SK-N-SH (cell line): Measurements from ENCODE around the gene NMNAT2. TPM values are rescaled to one million over a fixed set of nuclear protein-coding genes. Genes with fewer than 3 reads are reported as not detected.

Experiments
- CTCF ChIA-PET: fragments of 300-600, 350-600 bp; formaldehyde crosslinking; extraction: SDS; loops from one replicate; lab custom pipeline; 2021; lab: Yijun Ruan, JAX
- POLR2A ChIA-PET: fragments of 350-600 bp; sonication (Branson Sonifier 250); formaldehyde crosslinking; extraction: SDS; loops from one replicate; lab custom pipeline; 2020; ENCODE audit warnings: antibody characterized with exemption, inconsistent platforms; lab: Yijun Ruan, JAX
- DNase-seq: peaks from one replicate; pipeline ENCODE4 v3.0.0; 2012
- H2AFZ ChIP-seq: fragments of 200-600 bp; sonication (generic); 2 replicates; pipeline ENCODE4 v1.8.1; 2016; ENCODE audit warnings: antibody characterized with exemption, mild to moderate bottlenecking, low read depth
- H3F3A ChIP-seq: fragments of 200-600 bp; sonication (generic); replicated peaks from 2 replicates; pipeline ENCODE3; 2016; ENCODE audit warnings: antibody characterized with exemption, mild to moderate bottlenecking; ENCODE audit not compliant: insufficient read depth
- H3K27ac ChIP-seq, 2 experiments: fragments of 200-500 bp in 1 of 2; fragments of 200-600 bp in 1 of 2; sonication (Bioruptor generic) in 1 of 2; sonication (generic), shearing (Covaris generic) in 1 of 2; 2 replicates each; pipeline versions ENCODE4 v1.5.1 to v1.6.1; 2014 to 2016; ENCODE audit warnings: low read depth in 2 of 2, inconsistent platforms in 1 of 2, low read length in 1 of 2, mild to moderate bottlenecking in 1 of 2, mixed read lengths in 1 of 2
- H3K27me3 ChIP-seq: fragments of 200-600 bp; sonication (generic), shearing (Covaris generic); 2 replicates; pipeline ENCODE4 v1.6.1; 2016; ENCODE audit warnings: mixed run types; ENCODE audit not compliant: insufficient read depth
- H3K36me3 ChIP-seq, 2 experiments: fragments of 200-500 bp in 1 of 2; fragments of 200-600 bp in 1 of 2; sonication (Bioruptor generic) in 1 of 2; sonication (generic) in 1 of 2; replicated peaks in 1 of 2; 2 replicates each; pipeline versions ENCODE3 to v1.5.1; 2014 to 2016; ENCODE audit warnings: low read length in 1 of 2, mild to moderate bottlenecking in 1 of 2; ENCODE audit not compliant: insufficient read depth in 2 of 2, control insufficient read depth in 1 of 2
- H3K4me1 ChIP-seq, 2 experiments: fragments of 200-500 bp in 1 of 2; fragments of 200-600 bp in 1 of 2; sonication (Bioruptor generic) in 1 of 2; sonication (generic), shearing (Covaris generic) in 1 of 2; 2 replicates each; pipeline versions ENCODE4 v1.5.1 to v1.6.1; 2014 to 2016; ENCODE audit warnings: low read depth in 1 of 2, low read length in 1 of 2, mixed run types in 1 of 2; ENCODE audit not compliant: insufficient read depth in 2 of 2, control insufficient read depth in 1 of 2
- H3K4me2 ChIP-seq: fragments of 200-600 bp; sonication (generic), shearing (Covaris generic); 2 replicates; pipeline ENCODE4 v1.6.1; 2017; ENCODE audit warnings: mixed run types
- H3K4me3 ChIP-seq, 2 experiments: fragments of 200-500 bp in 1 of 2; fragments of 200-600 bp in 1 of 2; sonication (Bioruptor generic) in 1 of 2; sonication (generic), shearing (Covaris generic) in 1 of 2; 2 replicates each; pipeline versions ENCODE4 v1.5.1 to v1.8.1; 2014 to 2016; ENCODE audit warnings: low read depth in 2 of 2, inconsistent platforms in 1 of 2, low read length in 1 of 2, mild to moderate bottlenecking in 1 of 2, mixed read lengths in 1 of 2, moderate library complexity in 1 of 2
- H3K79me2 ChIP-seq: fragments of 200-600 bp; sonication (generic); 2 replicates; pipeline ENCODE4 v1.8.1; 2017; ENCODE audit warnings: mild to moderate bottlenecking; ENCODE audit not compliant: insufficient read depth
- H3K9ac ChIP-seq: fragments of 200-600 bp; sonication (generic); 2 replicates; pipeline ENCODE4 v1.6.1; 2017; ENCODE audit warnings: mixed run types
- H3K9me2 ChIP-seq: fragments of 200-600 bp; sonication (generic); 2 replicates; pipeline ENCODE4 v1.6.1; 2017; ENCODE audit warnings: mixed run types
- H3K9me3 ChIP-seq: fragments of 200-600 bp; sonication (generic); 2 replicates; pipeline ENCODE4 v1.6.1; 2017; ENCODE audit warnings: mixed run types, mild to moderate bottlenecking, moderate library complexity
- H4K20me1 ChIP-seq: fragments of 200-600 bp; sonication (generic); 2 replicates; pipeline ENCODE4 v1.6.1; 2017; ENCODE audit warnings: mild to moderate bottlenecking, mixed run types; ENCODE audit not compliant: insufficient read depth
- CHD2 ChIP-seq: fragments of 150-350 bp; IDR thresholded peaks from 2 replicates; pipeline ENCODE4 v1.6.1; 2018; ENCODE audit warnings: low read length; ENCODE audit not compliant: partially characterized antibody
- EZH2phosphoT487 ChIP-seq: fragments of 200-600 bp; sonication (generic); IDR thresholded peaks from 2 replicates; pipeline ENCODE4 v1.6.1; 2017; ENCODE audit warnings: low read depth, mixed run types, mild to moderate bottlenecking, antibody characterized with exemption, moderate library complexity, borderline replicate concordance
- FOSL2 ChIP-seq: IDR thresholded peaks from 2 replicates; pipeline ENCODE4 v1.4.0; 2012; ENCODE audit warnings: low read depth, mild to moderate bottlenecking, moderate library complexity, borderline replicate concordance
- FOXJ3 ChIP-seq: sonication (generic); formaldehyde crosslinking; IDR thresholded peaks from 2 replicates; pipeline ENCODE4 v1.5.1; 2020; ENCODE audit warnings: mild to moderate bottlenecking, missing genetic modification reagents
- FOXM1 ChIP-seq: IDR thresholded peaks from 2 replicates; pipeline ENCODE4 v1.4.0; 2012; ENCODE audit warnings: low read depth, mild to moderate bottlenecking
- GABPA ChIP-seq: IDR thresholded peaks from 2 replicates; pipeline ENCODE4 v1.4.0; 2012; ENCODE audit warnings: low read depth, mild to moderate bottlenecking
- GATA2 ChIP-seq: sonication (generic); formaldehyde crosslinking; IDR thresholded peaks from 2 replicates; pipeline ENCODE4 v1.5.0; 2020; ENCODE audit warnings: mild to moderate bottlenecking, missing genetic modification reagents
- MXI1 ChIP-seq: IDR thresholded peaks from 2 replicates; pipeline ENCODE4 v1.6.1; 2012; ENCODE audit warnings: mild to moderate bottlenecking, low read depth, low read length, improper control_type of control experiment
- POLR2AphosphoS5 ChIP-seq: IDR thresholded peaks from 2 replicates; pipeline ENCODE4 v1.6.1; 2012; ENCODE audit warnings: low read depth, low read length
- RAD21 ChIP-seq: IDR thresholded peaks from 2 replicates; pipeline ENCODE4 v1.6.1; 2012; ENCODE audit warnings: mild to moderate bottlenecking, low read length
- SMC3 ChIP-seq: IDR thresholded peaks from 2 replicates; pipeline ENCODE4 v1.6.1; 2012; ENCODE audit warnings: low read depth, low read length, improper control_type of control experiment
- TAF1 ChIP-seq: IDR thresholded peaks from 2 replicates; pipeline ENCODE4 v1.6.1; 2012; ENCODE audit warnings: low read depth, mild to moderate bottlenecking, low read length, moderate library complexity, borderline replicate concordance
- TCF12 ChIP-seq: IDR thresholded peaks from 2 replicates; pipeline ENCODE4 v1.4.0; 2012
- YY1 ChIP-seq: IDR thresholded peaks from 2 replicates; pipeline ENCODE4 v1.4.0; 2012; ENCODE audit warnings: low read depth, mild to moderate bottlenecking
- WGBS: methylation state at CpG from one replicate; pipeline ENCODE4 v1.1.6; 2017; ENCODE audit warnings: low lambda C conversion rate; 5-methylcytosine and 5-hydroxymethylcytosine counted together
- polyA plus RNA-seq, 3 experiments: library from polyadenylated mRNA; depleted of rRNA; stranded (reverse); fragments of >200 nt; gene quantifications; 2 replicates each; pipeline ENCODE4 v1.2.3, GENCODE V29; 2012
- TF ChIP-seq, protein P1 (sequence below): IDR thresholded peaks from 2 replicates; pipeline ENCODE4 v1.6.1; 2012; ENCODE audit warnings: mild to moderate bottlenecking, low read depth, low read length, moderate library complexity
- TF ChIP-seq, protein P2 (sequence below): fragments of 150-350 bp; IDR thresholded peaks from 2 replicates; pipeline ENCODE4 v1.6.1; 2017; ENCODE audit warnings: antibody characterized with exemption, low read length, low read depth, borderline replicate concordance
- TF ChIP-seq, protein P3 (sequence below): fragments of 150-350 bp; IDR thresholded peaks from 2 replicates; pipeline ENCODE4 v1.6.1; 2016; ENCODE audit warnings: mild to moderate bottlenecking, low read depth, low read length
- TF ChIP-seq, protein P4 (sequence below): IDR thresholded peaks from 2 replicates; pipeline ENCODE4 v1.4.0; 2012; ENCODE audit warnings: low read depth
- TF ChIP-seq, protein P5 (sequence below): IDR thresholded peaks from 2 replicates; pipeline ENCODE4 v1.4.0; 2012; ENCODE audit warnings: low read depth, borderline replicate concordance
- TF ChIP-seq, protein P6 (sequence below): fragments of 200-600 bp; sonication (generic); IDR thresholded peaks from 2 replicates; pipeline ENCODE4 v1.6.1; 2017; ENCODE audit warnings: antibody characterized with exemption, mild to moderate bottlenecking, moderate library complexity

Gene NMNAT2
- polyA plus RNA-seq, 1 of the 3 experiments (the other 2 are of a cell fraction), result 0.07 TPM

DNA sequence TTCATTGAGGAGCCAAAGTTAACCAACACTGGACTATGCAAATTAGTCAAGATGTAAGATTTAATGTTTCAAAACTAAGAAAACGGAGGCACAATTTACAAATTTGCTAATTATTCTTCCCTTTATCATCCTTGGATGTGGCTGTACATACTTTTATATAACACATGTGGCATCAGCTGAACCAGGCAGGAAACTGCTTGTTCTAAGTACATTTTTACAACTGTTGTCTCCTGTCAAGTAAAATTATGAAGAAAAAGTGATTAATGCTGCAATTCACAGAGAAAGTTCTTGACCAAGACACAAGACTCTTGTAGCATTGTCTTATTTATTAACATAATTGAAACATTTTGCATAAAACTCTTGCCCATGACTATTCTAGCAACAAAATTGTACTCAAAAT is 170.2 kb downstream of the NMNAT2 start:
- POLR2A ChIA-PET, result no interaction called here
- CTCF ChIA-PET, result interaction anchor here (0.6 to 2.3 kb wide), 4 partner anchors 12 to 274 kb away, joined by 3 to 10 read pairs (median 3); no protein-coding TSS in a partner anchor

More for the DNA sequence above, 170.2 kb downstream of the NMNAT2 start:
- no peaks in the 10 kb centered on the region for H3F3A ChIP-seq
- no peak overlapping the region for H2AFZ ChIP-seq
- WGBS, result 76% methylated on average over 1 of the region's 1 CpG
- H3K4me2 ChIP-seq, result no peak overlapping the region
- no peaks in the 10 kb centered on the region for H3K9me3 ChIP-seq
- H3K4me1 ChIP-seq, result no peaks in the 10 kb centered on the region
- H3K9me2 ChIP-seq, result no peaks in the 10 kb centered on the region
- no peak overlapping the region for H3K27ac ChIP-seq
- no peak overlapping the region for H3K9ac ChIP-seq
- H3K79me2 ChIP-seq, result no peaks in the 10 kb centered on the region
- no peak overlapping the region for H3K4me3 ChIP-seq
- H4K20me1 ChIP-seq, result no peaks in the 10 kb centered on the region
- H3K27me3 ChIP-seq, result 0 out of 2 replicates have a peak, but pooled peaks cover 4% of the 10 kb centered on the region
- no peak for DNase-seq
- H3K36me3 ChIP-seq, result no peaks in the 10 kb centered on the region
- TF ChIP-seq EZH2phosphoT487 (no peak), MXI1 (no peak), RAD21 (no peak), CHD2 (no peak), YY1 (no peak), TCF12 (no peak), SMC3 (no peak), GATA2 (CRISPR knock-in tag) (no peak), FOXM1 (no peak), POLR2AphosphoS5 (no peak), GABPA (no peak), FOSL2 (no peak), FOXJ3 (CRISPR knock-in tag) (no peak), TAF1 (no peak)
- TF ChIP-seq, protein P1, sequence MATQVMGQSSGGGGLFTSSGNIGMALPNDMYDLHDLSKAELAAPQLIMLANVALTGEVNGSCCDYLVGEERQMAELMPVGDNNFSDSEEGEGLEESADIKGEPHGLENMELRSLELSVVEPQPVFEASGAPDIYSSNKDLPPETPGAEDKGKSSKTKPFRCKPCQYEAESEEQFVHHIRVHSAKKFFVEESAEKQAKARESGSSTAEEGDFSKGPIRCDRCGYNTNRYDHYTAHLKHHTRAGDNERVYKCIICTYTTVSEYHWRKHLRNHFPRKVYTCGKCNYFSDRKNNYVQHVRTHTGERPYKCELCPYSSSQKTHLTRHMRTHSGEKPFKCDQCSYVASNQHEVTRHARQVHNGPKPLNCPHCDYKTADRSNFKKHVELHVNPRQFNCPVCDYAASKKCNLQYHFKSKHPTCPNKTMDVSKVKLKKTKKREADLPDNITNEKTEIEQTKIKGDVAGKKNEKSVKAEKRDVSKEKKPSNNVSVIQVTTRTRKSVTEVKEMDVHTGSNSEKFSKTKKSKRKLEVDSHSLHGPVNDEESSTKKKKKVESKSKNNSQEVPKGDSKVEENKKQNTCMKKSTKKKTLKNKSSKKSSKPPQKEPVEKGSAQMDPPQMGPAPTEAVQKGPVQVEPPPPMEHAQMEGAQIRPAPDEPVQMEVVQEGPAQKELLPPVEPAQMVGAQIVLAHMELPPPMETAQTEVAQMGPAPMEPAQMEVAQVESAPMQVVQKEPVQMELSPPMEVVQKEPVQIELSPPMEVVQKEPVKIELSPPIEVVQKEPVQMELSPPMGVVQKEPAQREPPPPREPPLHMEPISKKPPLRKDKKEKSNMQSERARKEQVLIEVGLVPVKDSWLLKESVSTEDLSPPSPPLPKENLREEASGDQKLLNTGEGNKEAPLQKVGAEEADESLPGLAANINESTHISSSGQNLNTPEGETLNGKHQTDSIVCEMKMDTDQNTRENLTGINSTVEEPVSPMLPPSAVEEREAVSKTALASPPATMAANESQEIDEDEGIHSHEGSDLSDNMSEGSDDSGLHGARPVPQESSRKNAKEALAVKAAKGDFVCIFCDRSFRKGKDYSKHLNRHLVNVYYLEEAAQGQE, result no peak
- TF ChIP-seq, protein P2, sequence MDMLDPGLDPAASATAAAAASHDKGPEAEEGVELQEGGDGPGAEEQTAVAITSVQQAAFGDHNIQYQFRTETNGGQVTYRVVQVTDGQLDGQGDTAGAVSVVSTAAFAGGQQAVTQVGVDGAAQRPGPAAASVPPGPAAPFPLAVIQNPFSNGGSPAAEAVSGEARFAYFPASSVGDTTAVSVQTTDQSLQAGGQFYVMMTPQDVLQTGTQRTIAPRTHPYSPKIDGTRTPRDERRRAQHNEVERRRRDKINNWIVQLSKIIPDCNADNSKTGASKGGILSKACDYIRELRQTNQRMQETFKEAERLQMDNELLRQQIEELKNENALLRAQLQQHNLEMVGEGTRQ, result no peak
- TF ChIP-seq, protein P3, sequence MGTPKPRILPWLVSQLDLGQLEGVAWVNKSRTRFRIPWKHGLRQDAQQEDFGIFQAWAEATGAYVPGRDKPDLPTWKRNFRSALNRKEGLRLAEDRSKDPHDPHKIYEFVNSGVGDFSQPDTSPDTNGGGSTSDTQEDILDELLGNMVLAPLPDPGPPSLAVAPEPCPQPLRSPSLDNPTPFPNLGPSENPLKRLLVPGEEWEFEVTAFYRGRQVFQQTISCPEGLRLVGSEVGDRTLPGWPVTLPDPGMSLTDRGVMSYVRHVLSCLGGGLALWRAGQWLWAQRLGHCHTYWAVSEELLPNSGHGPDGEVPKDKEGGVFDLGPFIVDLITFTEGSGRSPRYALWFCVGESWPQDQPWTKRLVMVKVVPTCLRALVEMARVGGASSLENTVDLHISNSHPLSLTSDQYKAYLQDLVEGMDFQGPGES, result no peak
- TF ChIP-seq, protein P4, sequence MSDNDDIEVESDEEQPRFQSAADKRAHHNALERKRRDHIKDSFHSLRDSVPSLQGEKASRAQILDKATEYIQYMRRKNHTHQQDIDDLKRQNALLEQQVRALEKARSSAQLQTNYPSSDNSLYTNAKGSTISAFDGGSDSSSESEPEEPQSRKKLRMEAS, result no peak
- TF ChIP-seq, protein P5, sequence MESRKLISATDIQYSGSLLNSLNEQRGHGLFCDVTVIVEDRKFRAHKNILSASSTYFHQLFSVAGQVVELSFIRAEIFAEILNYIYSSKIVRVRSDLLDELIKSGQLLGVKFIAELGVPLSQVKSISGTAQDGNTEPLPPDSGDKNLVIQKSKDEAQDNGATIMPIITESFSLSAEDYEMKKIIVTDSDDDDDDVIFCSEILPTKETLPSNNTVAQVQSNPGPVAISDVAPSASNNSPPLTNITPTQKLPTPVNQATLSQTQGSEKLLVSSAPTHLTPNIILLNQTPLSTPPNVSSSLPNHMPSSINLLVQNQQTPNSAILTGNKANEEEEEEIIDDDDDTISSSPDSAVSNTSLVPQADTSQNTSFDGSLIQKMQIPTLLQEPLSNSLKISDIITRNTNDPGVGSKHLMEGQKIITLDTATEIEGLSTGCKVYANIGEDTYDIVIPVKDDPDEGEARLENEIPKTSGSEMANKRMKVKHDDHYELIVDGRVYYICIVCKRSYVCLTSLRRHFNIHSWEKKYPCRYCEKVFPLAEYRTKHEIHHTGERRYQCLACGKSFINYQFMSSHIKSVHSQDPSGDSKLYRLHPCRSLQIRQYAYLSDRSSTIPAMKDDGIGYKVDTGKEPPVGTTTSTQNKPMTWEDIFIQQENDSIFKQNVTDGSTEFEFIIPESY, result no peak
- TF ChIP-seq, protein P6, sequence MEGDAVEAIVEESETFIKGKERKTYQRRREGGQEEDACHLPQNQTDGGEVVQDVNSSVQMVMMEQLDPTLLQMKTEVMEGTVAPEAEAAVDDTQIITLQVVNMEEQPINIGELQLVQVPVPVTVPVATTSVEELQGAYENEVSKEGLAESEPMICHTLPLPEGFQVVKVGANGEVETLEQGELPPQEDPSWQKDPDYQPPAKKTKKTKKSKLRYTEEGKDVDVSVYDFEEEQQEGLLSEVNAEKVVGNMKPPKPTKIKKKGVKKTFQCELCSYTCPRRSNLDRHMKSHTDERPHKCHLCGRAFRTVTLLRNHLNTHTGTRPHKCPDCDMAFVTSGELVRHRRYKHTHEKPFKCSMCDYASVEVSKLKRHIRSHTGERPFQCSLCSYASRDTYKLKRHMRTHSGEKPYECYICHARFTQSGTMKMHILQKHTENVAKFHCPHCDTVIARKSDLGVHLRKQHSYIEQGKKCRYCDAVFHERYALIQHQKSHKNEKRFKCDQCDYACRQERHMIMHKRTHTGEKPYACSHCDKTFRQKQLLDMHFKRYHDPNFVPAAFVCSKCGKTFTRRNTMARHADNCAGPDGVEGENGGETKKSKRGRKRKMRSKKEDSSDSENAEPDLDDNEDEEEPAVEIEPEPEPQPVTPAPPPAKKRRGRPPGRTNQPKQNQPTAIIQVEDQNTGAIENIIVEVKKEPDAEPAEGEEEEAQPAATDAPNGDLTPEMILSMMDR, result no peak
